A549 (cell line): ENCODE data around the gene TASOR2. TPM values are rescaled to one million over a fixed set of nuclear protein-coding genes. Genes with fewer than 3 reads are reported as not detected.

ENCODE experiments used
- ATAC-seq, 2 experiments: fragments of 200-7000 bp in 1 of 2; fragments of >200 bp in 1 of 2; cut with Nextera tagmentation in 1 of 2; cut with Tn5 transposase in 1 of 2; 3 replicates each; pipeline versions ENCODE4 v1.8.0 to v1.9.1; 2018 to 2020; ENCODE audit warnings: mild to moderate bottlenecking in 1 of 2, moderate library complexity in 1 of 2
- CTCF ChIA-PET: fragments of 300-600 bp; sonication (Branson Sonifier 250); formaldehyde crosslinking; extraction: SDS; loops from one replicate; lab custom pipeline; 2021; ENCODE audit warnings: antibody characterized with exemption, inconsistent platforms; lab: Yijun Ruan, JAX
- POLR2A ChIA-PET: fragments of 350-600 bp; formaldehyde crosslinking; extraction: SDS; loops from one replicate; lab custom pipeline; 2021; ENCODE audit warnings: antibody characterized with exemption, inconsistent platforms; lab: Yijun Ruan, JAX
- DNase-seq, 2 experiments: peaks; one replicate each; pipeline versions ENCODE4 v3.0.0 to v3.0.0-alpha.2; 2011 to 2016; ENCODE audit warnings: low read depth in 1 of 2, low spot score in 1 of 2
- FAIRE-seq: peaks from 2 replicates; lab custom pipeline; 2011; peaks lifted over from hg19 to GRCh38; lab: Jason Lieb, UNC
- H3K27ac ChIP-seq, 2 experiments: fragments of >200 bp; sonication (Bioruptor Twin); formaldehyde crosslinking; 3 replicates each; pipeline ENCODE4 v1.5.1; 2016 to 2017
- H3K4me1 ChIP-seq: fragments of >200 bp; sonication (Bioruptor Twin); formaldehyde crosslinking; 3 replicates; pipeline ENCODE4 v1.6.1; 2016
- H3K4me2 ChIP-seq: fragments of >200 bp; sonication (Bioruptor Twin); formaldehyde crosslinking; 3 replicates; pipeline ENCODE4 v1.6.1; 2016
- H3K4me3 ChIP-seq: fragments of >200 bp; sonication (Bioruptor Twin); formaldehyde crosslinking; 3 replicates; pipeline ENCODE4 v1.5.1; 2016
- H3K9me3 ChIP-seq: fragments of >200 bp; sonication (Bioruptor Twin); formaldehyde crosslinking; 3 replicates; pipeline ENCODE4 v1.6.1; 2016
- ATOH8 ChIP-seq: fragments of 250-450 bp; sonication (Bioruptor Pico); IDR thresholded peaks from 2 replicates; pipeline ENCODE4 v1.5.0; 2020; ENCODE audit warnings: low read depth, mild to moderate bottlenecking, moderate library complexity
- BCL3 ChIP-seq: fragments of >200 bp; sonication (Bioruptor Twin); formaldehyde crosslinking; IDR thresholded peaks from 3 replicates; pipeline ENCODE4 v1.6.1; 2016
- BHLHE40 ChIP-seq: IDR thresholded peaks from 2 replicates; pipeline ENCODE4 v1.6.1; 2012; ENCODE audit warnings: low read depth, low read length, inconsistent platforms
- CBX8 ChIP-seq: fragments of 200-600 bp; sonication (generic); IDR thresholded peaks from 2 replicates; pipeline ENCODE4 v1.6.1; 2016
- CHD4 ChIP-seq: fragments of 200-600 bp; sonication (generic); IDR thresholded peaks from 2 replicates; pipeline ENCODE4 v1.6.1; 2016; ENCODE audit warnings: antibody characterized with exemption, mild to moderate bottlenecking, borderline replicate concordance
- E2F6 ChIP-seq: IDR thresholded peaks from 2 replicates; pipeline ENCODE4 v1.6.1; 2012; ENCODE audit warnings: low read depth, borderline replicate concordance
- ELK1 ChIP-seq: fragments of 150-350 bp; IDR thresholded peaks from 2 replicates; pipeline ENCODE4 v1.6.1; 2014; ENCODE audit warnings: low read depth, mild to moderate bottlenecking, low read length
- EP300 ChIP-seq, 2 experiments: fragments of >200 bp; sonication (Bioruptor Twin); formaldehyde crosslinking; IDR thresholded peaks; 2 replicates in 1 of 2; 3 replicates in 1 of 2; pipeline ENCODE4 v1.6.1; 2016 to 2017
- ESRRA ChIP-seq: fragments of 150-350 bp; IDR thresholded peaks from 2 replicates; pipeline ENCODE4 v1.6.1; 2014; ENCODE audit warnings: mild to moderate bottlenecking, low read length, borderline replicate concordance
- FOSL2 ChIP-seq, 2 experiments: fragments of 450-650 bp in 1 of 2; fragments of >200 bp in 1 of 2; sonication (Bioruptor Twin) in 1 of 2; formaldehyde crosslinking; IDR thresholded peaks; 2 replicates each; pipeline versions ENCODE4 v1.5.0 to v1.6.1; 2016 to 2020; ENCODE audit warnings: mild to moderate bottlenecking in 1 of 2, moderate library complexity in 1 of 2
- HEYL ChIP-seq: fragments of 250-450 bp; sonication (Bioruptor Pico); IDR thresholded peaks from 2 replicates; pipeline ENCODE4 v1.8.0; 2021; ENCODE audit warnings: mild to moderate bottlenecking, moderate library complexity
- HMGXB4 ChIP-seq: fragments of 250-450 bp; sonication (Bioruptor Pico); IDR thresholded peaks from 2 replicates; pipeline ENCODE4 v1.5.0; 2021; ENCODE audit warnings: mild to moderate bottlenecking, moderate library complexity, borderline replicate concordance
- HOXA7 ChIP-seq: fragments of 250-450 bp; sonication (Bioruptor Pico); IDR thresholded peaks from 2 replicates; pipeline ENCODE4 v1.5.0; 2020; ENCODE audit warnings: mild to moderate bottlenecking, moderate library complexity
- JUN ChIP-seq, 2 experiments: fragments of >200 bp; sonication (Bioruptor Twin); formaldehyde crosslinking; IDR thresholded peaks; 2 replicates in 1 of 2; 3 replicates in 1 of 2; pipeline ENCODE4 v1.6.1; 2016 to 2017
- JUNB ChIP-seq: fragments of >200 bp; sonication (Bioruptor Twin); formaldehyde crosslinking; IDR thresholded peaks from 2 replicates; pipeline ENCODE4 v1.6.1; 2016
- MAFK ChIP-seq: fragments of 450-650 bp; IDR thresholded peaks from 2 replicates; pipeline ENCODE4 v1.6.1; 2014; ENCODE audit not compliant: partially characterized antibody
- MAZ ChIP-seq: fragments of 150-350 bp; IDR thresholded peaks from 2 replicates; pipeline ENCODE4 v1.6.1; 2014; ENCODE audit warnings: antibody characterized with exemption, low read depth, low read length, borderline replicate concordance
- NPAS2 ChIP-seq: fragments of 250-450 bp; sonication (Bioruptor Pico); IDR thresholded peaks from 2 replicates; pipeline ENCODE4 v1.8.0; 2022; ENCODE audit warnings: mild to moderate bottlenecking, moderate library complexity, borderline replicate concordance
- RCOR1 ChIP-seq: fragments of 150-350 bp; IDR thresholded peaks from 2 replicates; pipeline ENCODE4 v1.6.1; 2014; ENCODE audit warnings: antibody characterized with exemption, low read length, low read depth
- RNF2 ChIP-seq: fragments of 200-600 bp; sonication (generic); IDR thresholded peaks from 2 replicates; pipeline ENCODE4 v1.6.1; 2016; ENCODE audit warnings: low read depth, mild to moderate bottlenecking, antibody characterized with exemption, moderate library complexity, borderline replicate concordance
- TP53 ChIP-seq: fragments of 250-450 bp; sonication (Bioruptor Pico); IDR thresholded peaks from 2 replicates; pipeline ENCODE4 v1.5.0; 2021; ENCODE audit warnings: mild to moderate bottlenecking, moderate library complexity
- ZNF302 ChIP-seq: fragments of 250-450 bp; sonication (Bioruptor Pico); IDR thresholded peaks from 2 replicates; pipeline ENCODE4 v1.9.0; 2021; ENCODE audit warnings: inconsistent platforms, mild to moderate bottlenecking, moderate library complexity
- WGBS: methylation state at CpG from one replicate; pipeline ENCODE4 v1.1.6; 2017; ENCODE audit errors: missing lambda C conversion rate; 5-methylcytosine and 5-hydroxymethylcytosine counted together
- polyA plus RNA-seq, 4 experiments: library from polyadenylated mRNA; depleted of rRNA in 3 of 4; stranded (reverse); fragments of >200 nt; fragmentation: RNase III in 1 of 4; extraction: RNeasy Plus Mini Kit Qiagen cat#74134 plus additional on column Dnase treatment in 1 of 4; gene quantifications; 2 replicates in 3 of 4; 3 replicates in 1 of 4; pipeline ENCODE4 v1.2.3, GENCODE V29; 2011 to 2017

Gene TASOR2
- polyA plus RNA-seq, 2 of the 4 experiments (the other 2 are of a cell fraction), result 27.0 to 96.7 TPM

GRCh38 chr10:5654218-5654755 is 30.4 kb upstream of the TASOR2 start:
- Histone ChIP-seq H3K27ac (no peak overlapping the region), H3K9me3 (no peaks in the 10 kb centered on the region), H3K4me3 (no peak overlapping the region), H3K4me2 (no peak overlapping the region), H3K4me1 (peaks cover under 1% of the 10 kb centered on the region; the same call in 2 of the 3 replicates)
- WGBS, result 79% methylated on average over 10 of the region's 10 CpGs
- TF ChIP-seq HMGXB4 (CRISPR knock-in tag), result no peak
- no peak for TF ChIP-seq JUNB
- TF ChIP-seq RNF2, result no peak
- TF ChIP-seq NPAS2 (CRISPR knock-in tag), result no peak
- no peak for TF ChIP-seq MAFK
- no peak for TF ChIP-seq JUN (IDR thresholded peaks at IDR 0.05)
- no peak for TF ChIP-seq BCL3
- POLR2A ChIA-PET, result interaction anchor here (0.7 kb wide), 1 partner anchor 10 kb away, joined by 3 read pairs; no protein-coding TSS in a partner anchor
- FAIRE-seq (no peak), DNase-seq (no peak), ATAC-seq (no peak)
- CTCF ChIA-PET, result interaction anchor here (0.5 to 4.0 kb wide), 5 partner anchors 11 to 271 kb away, joined by 3 to 21 read pairs (median 3); no protein-coding TSS in a partner anchor

GRCh38 chr10:5655121-5655520 is 29.5 kb upstream of the TASOR2 start:
- no peak for ATAC-seq
- POLR2A ChIA-PET, result no interaction called here
- no peak for FAIRE-seq
- CTCF ChIA-PET, result interaction anchor here (0.6 to 1.0 kb wide), 2 partner anchors 34 to 62 kb away, joined by 3 read pairs; no protein-coding TSS in a partner anchor
- no peak overlapping the region for H3K27ac ChIP-seq
- 62% methylated on average over 3 of the region's 3 CpGs for WGBS
- H3K4me1 ChIP-seq, result peaks cover 9% of the 10 kb centered on the region
- TF ChIP-seq JUNB (no peak), CHD4 (no peak), FOSL2 (IDR thresholded peaks at IDR 0.05) (no peak), FOSL2 (CRISPR knock-in tag; IDR thresholded peaks at IDR 0.05) (no peak), ATOH8 (CRISPR knock-in tag) (no peak), HOXA7 (CRISPR knock-in tag) (no peak), MAZ (no peak), RCOR1 (no peak), BCL3 (no peak), TP53 (CRISPR knock-in tag) (no peak)
- H3K9me3 ChIP-seq, result no peaks in the 10 kb centered on the region
- DNase-seq, result no peak
- H3K4me2 ChIP-seq, result no peak overlapping the region
- no peak overlapping the region for H3K4me3 ChIP-seq

GRCh38 chr10:5656737-5657579 is 27.7 kb upstream of the TASOR2 start:
- Histone ChIP-seq H3K9me3 (no peaks in the 10 kb centered on the region), H3K4me3 (no peak overlapping the region), H3K4me1 (peaks cover 13% of the 10 kb centered on the region), H3K27ac (no peak overlapping the region), H3K4me2 (no peak overlapping the region)
- DNase-seq, result no peak
- no peak for ATAC-seq
- FAIRE-seq, result no peak
- POLR2A ChIA-PET, result no interaction called here
- WGBS, result 88% methylated on average over 8 of the region's 8 CpGs
- CTCF ChIA-PET, result no interaction called here
- TF ChIP-seq HMGXB4 (CRISPR knock-in tag) (no peak), ESRRA (no peak), EP300 (IDR thresholded peaks at IDR 0.05) (no peak), ZNF302 (CRISPR knock-in tag) (no peak), ELK1 (no peak), CBX8 (no peak), E2F6 (no peak), BHLHE40 (no peak), HEYL (CRISPR knock-in tag) (no peak)
